NCI-H2171 treated with DMSO at 0.1 percent for 48 hours (cell line): ENCODE data around the gene RASA3.
"Not testable (repeated sequence)": the region's sequence is repeated elsewhere in the genome, so short reads cannot be mapped to it uniquely, and the experiment has no call there.

ENCODE experiments used
- DNase-seq: peaks from one replicate; lab custom pipeline; 2025; lab: John Stamatoyannopoulos, UW

The RASA3 gene, protein sequence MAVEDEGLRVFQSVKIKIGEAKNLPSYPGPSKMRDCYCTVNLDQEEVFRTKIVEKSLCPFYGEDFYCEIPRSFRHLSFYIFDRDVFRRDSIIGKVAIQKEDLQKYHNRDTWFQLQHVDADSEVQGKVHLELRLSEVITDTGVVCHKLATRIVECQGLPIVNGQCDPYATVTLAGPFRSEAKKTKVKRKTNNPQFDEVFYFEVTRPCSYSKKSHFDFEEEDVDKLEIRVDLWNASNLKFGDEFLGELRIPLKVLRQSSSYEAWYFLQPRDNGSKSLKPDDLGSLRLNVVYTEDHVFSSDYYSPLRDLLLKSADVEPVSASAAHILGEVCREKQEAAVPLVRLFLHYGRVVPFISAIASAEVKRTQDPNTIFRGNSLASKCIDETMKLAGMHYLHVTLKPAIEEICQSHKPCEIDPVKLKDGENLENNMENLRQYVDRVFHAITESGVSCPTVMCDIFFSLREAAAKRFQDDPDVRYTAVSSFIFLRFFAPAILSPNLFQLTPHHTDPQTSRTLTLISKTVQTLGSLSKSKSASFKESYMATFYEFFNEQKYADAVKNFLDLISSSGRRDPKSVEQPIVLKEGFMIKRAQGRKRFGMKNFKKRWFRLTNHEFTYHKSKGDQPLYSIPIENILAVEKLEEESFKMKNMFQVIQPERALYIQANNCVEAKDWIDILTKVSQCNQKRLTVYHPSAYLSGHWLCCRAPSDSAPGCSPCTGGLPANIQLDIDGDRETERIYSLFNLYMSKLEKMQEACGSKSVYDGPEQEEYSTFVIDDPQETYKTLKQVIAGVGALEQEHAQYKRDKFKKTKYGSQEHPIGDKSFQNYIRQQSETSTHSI

GRCh38 chr13:114132419-114133121, at the start of gene RASA3:
Gene RASA3, minus strand, starts transcription at chr13:114132623. Its CDS starts 134 bp downstream, at chr13:114132489.
- DNase-seq = peak; percentile 69

DNA sequence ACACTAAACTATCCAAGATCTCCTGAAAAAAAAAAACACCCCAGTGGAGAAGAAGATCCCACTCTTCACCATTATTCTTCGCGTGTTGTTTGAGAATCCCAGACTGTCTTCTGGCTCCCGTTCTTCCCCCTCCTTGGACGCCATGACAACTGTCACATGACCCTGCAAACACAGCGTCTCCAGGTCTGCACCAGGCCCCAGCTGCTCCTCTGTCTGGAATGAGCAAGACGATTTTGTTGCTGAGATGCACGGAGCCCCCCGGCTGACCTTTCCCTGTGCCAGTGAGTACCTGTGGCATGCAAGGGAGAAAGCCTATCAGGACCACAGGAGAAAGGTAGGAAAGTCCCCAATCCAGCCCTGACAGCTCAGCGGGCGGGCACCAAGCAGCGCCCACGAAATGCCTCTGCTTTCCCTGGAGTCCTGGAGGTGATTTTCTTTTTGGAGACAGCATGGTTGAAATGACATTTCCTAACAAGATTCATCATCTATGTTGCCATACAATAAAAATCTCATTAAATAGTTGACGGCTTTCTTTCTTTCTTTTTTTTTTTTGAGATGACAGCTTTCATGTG, 46.8 kb upstream of the RASA3 start, which contains the start of gene CFAP97D2:
Gene CFAP97D2, plus strand, starts transcription at position 171 of the 572 bp plus-strand sequence. Its CDS starts 74 bp downstream, at position 245.
- peak; percentile 72 for DNase-seq

GRCh38 chr13:114177245-114178010, 45.0 kb upstream of the RASA3 start:
- DNase-seq = no peak

DNA sequence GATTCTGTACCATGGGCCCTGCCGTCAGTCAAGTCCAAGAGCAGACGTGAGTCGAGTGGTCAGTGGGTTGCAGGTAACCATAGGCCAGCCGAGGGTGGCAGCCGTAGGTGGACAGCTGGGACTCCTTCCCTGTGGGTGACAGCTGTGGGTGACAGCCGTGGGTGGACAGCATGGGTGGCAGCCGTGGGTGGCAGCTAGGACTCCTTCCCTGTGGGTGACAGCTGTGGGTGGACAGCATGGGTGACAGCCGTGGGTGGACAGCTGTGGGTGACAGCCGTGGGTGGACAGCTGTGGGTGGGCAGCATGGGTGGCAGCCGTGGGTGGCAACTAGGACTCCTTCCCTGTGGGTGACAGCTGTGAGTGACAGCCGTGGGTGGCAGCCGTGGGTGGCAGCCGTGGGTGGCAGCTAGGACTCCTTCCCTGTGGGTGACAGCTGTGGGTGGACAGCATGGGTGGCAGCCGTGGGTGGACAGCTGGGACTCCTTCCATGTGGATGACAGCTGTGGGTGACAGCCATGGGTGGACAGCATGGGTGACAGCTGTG, 44.0 kb upstream of the RASA3 start:
- DNase-seq = not testable (repeated sequence)

GRCh38 chr13:114174529-114174961, 42.1 kb upstream of the RASA3 start:
- no peak for DNase-seq

DNA sequence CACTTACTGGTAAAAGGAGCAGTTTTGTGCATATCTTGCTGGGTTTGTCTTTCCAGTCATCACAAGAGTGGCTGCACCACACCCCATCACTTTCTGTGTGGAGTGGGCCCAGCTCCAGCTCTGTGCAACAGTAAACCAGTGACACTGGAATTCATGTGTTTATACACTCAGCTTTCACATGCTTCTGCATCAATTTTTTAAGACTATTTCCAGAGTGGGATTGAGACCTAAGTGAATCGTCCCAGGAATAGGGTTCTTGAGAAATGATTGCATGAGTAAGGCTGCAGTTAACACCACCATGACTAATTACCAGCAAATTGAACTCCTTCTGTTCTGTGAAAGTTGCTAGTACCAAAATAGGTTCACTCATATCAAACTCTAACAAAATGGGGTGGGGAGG, 41.3 kb upstream of the RASA3 start:
- DNase-seq = no peak

GRCh38 chr13:114173272-114173671, 40.8 kb upstream of the RASA3 start:
- DNase-seq = no peak

DNA sequence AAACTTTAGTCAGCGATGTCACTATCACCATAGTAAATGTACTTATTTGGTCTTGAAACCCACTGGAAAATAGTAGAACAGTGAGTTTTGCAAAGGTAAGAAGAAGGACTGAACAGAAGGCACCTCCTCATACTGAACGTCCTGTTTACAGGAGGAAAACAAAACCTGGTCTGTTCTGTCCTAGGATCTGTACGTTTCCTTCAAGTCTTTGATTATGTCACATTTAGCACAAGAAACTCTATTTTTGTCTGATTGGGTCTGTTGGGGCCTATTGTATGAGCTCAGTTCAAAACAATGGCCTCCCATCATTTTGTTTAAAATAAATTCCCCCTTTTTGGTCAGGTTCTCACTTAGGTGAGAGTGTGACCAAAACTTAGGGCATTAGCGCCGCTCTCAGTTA, 35.5 kb upstream of the RASA3 start:
- DNase-seq = no peak

- no peak for DNase-seq
Observed at GRCh38 chr13:114167426-114167825, 35.0 kb upstream of the RASA3 start.

GRCh38 chr13:114166381-114167131, 34.1 kb upstream of the RASA3 start:
- DNase-seq = no peak

DNA sequence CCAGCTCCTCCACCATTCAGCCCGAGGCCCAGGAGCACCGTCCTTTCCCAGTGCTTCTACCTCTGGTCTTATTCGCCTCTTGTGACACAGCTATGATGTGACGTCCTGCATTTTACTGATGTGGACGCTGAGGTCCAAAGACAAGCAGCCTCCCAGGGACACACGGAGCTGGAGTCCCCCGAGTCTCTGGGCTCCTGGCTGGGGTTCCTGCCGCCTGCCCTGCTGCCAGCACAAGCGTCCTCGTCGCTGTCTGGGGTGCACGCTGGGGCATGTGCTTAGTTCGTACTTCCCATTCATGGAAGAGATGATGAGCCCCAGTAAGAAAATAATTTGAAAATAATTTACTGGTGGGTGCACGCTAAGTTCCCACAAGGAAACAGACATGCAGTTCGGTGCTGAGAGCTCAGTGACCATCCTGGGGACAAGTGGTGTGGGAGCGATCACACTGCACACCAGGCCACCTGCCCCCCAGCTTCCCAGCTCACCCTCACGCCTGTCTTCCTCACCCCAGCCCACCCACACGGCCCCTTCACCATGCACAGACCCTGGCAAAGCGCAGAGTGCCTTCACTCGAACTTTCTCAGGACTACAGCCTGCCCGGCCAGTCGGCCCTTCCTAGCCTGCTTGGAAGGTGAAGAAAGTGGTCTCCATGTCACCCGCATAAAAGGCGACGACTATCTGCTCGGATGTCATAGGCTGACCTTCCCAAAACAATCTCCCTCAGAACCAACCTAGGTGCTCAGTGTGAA, 32.4 kb upstream of the RASA3 start:
- DNase-seq = no peak

GRCh38 chr13:114164053-114164452, 31.6 kb upstream of the RASA3 start:
- no peak for DNase-seq

- DNase-seq = no peak
Observed at GRCh38 chr13:114162533-114162922, 30.1 kb upstream of the RASA3 start.

DNA sequence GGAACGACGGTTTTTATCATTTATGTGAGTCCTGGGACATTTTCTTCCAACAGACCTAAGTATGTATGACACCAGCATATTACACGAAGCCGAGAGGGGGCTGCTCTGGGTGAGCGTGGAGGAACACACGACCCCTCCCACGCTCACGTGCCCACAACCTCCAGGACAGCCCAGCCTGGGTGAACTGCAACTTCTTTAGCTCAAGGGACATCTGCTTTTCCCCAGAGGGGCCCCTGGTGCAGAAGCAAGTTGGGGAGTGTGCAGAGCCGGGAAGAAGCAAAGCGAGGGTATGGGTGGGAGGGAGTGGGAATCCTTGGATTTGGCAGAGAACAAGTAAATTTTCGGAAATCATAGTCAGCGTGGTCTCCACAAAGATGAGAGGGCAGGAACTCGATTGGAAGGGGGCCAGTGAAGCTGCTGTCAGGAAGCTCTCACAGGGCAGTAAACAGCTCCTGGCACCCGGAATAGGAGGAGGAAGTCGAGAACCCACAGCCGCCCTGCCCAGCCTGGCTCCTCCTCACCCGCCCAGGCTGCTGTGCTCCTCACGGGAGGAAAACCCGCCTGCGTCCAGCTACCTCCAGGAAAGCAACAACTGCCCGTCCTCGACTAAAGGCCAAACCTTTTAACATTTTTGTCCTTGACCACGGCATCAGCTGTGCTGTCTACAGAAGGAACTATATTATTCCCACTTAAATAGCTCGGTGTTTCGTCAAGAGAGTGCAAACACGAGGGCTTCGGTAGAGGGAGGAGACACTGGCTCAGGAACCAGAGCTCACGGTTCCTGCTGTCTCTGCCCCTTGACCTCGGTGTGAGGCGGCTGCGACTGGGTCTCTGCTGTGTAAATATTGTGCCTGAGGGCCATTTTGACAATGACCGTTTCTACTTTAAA, 29.5 kb upstream of the RASA3 start:
- no peak for DNase-seq

- no peak for DNase-seq
Observed at GRCh38 chr13:114161028-114161556, 28.7 kb upstream of the RASA3 start.

DNA sequence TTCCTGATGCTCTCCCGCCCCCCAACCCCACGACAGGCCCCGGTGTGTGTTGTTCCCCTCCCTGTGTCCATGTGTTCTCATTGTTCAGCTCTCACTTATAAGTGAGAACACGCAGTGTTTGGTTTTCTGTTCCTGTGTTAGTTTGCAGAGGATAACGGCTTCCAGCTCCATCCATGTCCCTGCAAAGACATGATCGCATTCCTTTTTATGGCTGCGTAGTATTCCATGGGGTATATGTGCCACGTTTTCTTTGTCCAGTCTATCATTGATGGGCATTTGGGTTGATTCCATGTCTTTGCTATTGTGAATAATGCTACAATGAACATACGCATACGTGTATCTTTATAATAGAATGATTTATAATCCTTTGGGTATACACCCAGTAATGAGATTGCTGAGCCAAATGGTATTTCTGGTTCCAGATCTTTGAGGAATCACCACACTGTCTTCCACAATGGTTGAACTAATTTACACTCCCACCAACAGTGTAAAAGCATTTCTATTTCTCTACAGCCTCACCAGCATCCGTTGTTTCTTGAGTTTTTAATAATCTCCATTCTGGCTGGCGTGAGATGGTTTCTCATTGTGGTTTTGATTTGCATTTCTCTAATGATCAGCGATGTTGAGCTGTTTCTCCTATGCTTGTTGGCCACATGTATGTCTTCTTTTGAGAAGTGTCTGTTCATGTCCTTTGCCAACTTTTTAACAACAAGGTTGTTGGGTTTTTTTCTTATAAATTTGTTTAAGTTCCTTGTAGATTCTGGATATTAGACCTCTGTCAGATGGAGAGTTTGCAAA, 26.6 kb upstream of the RASA3 start:
- not testable (repeated sequence) for DNase-seq

DNA sequence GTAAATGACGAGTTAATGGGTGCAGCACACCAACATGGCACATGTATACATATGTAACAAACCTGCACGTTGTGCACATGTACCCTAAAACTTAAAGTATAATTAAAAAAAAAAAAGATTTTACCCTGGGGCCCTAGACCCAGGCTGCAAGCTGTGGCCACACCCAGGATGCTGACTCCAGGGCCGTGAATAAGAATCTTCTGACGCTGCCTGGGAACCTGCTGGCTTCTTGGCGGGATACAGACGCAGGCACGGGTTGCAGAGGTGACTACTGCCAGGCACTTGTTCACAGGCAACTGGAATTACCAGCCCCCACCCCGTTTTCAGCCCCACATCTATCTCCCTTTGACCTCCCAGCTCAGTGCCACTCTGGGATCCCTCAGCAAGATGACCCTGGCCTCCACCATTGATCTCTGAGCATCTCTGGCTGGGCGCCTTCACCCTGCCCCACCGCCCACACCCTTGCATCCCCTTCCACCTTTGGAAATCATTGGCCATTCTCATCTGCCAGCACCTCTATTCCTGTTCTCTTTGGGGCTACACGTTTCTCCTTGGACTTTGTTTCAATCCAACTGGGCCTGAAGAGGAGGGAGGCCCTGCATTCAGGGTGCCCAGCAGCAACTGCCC, 25.6 kb upstream of the RASA3 start:
- no peak for DNase-seq
